ENCODE results near the gene TRIO. TPM values are rescaled to one million over a fixed set of nuclear protein-coding genes. Genes with fewer than 3 reads are reported as not detected.

TRIO gene
- total RNA-seq, 2 experiments from 2014 or later = 4.1 to 6.5 TPM

GRCh38 chr5:14176888-14177287 lies 33.7 kb downstream of the TRIO start:
- Histone ChIP-seq H3K9me3 (ENCODE audit: control insufficient read depth in 1 of 2, insufficient read depth in 1 of 2, low read length in 2 of 2) (no peaks in the 10 kb centered on the region), H3K4me3 (ENCODE audit: low read length) (no peak overlapping the region), H3K36me3 (ENCODE audit: insufficient read depth, low read length) (no peaks in the 10 kb centered on the region), H3K27me3 (ENCODE audit: control insufficient read depth in 1 of 2, insufficient read depth in 2 of 2, low read length in 2 of 2) (no peaks in the 10 kb centered on the region), H3K4me1 (ENCODE audit: insufficient read depth, low read length) (no peaks in the 10 kb centered on the region), H3K27ac (ENCODE audit: low read depth in 1 of 2, low read length in 2 of 2) (no peak overlapping the region)
- DNase-seq (no peak), ATAC-seq (ENCODE audit: poor library complexity) (no peak)
- Mint-ChIP-seq H3K27ac (no peak overlapping the region), H3K4me1 (ENCODE audit: low read depth) (peaks cover 17% of the 10 kb centered on the region), H3K36me3 (ENCODE audit: low read depth) (no peaks in the 10 kb centered on the region), H3K27me3 (peaks cover 22% of the 10 kb centered on the region), H3K4me3 (no peak overlapping the region), H3K9me3 (no peaks in the 10 kb centered on the region)
- intact Hi-C loops (cut with DNase I, micrococcal nuclease) = no loop called here
- POLR2A ChIA-PET = no interaction called here
- CTCF ChIA-PET = no interaction called here
- TF ChIP-seq CTCF (IDR thresholded peaks at IDR 0.05) = no peak

GRCh38 chr5:14177634-14178033 lies 34.5 kb downstream of the TRIO start:
- Histone ChIP-seq H3K36me3 (ENCODE audit: insufficient read depth, low read length) (no peaks in the 10 kb centered on the region), H3K27me3 (ENCODE audit: control insufficient read depth in 1 of 2, insufficient read depth in 2 of 2, low read length in 2 of 2) (no peaks in the 10 kb centered on the region), H3K27ac (ENCODE audit: low read depth in 1 of 2, low read length in 2 of 2) (no peak overlapping the region), H3K4me3 (ENCODE audit: low read length) (no peak overlapping the region), H3K9me3 (ENCODE audit: control insufficient read depth in 1 of 2, insufficient read depth in 1 of 2, low read length in 2 of 2) (no peaks in the 10 kb centered on the region), H3K4me1 (ENCODE audit: insufficient read depth, low read length) (no peaks in the 10 kb centered on the region)
- Mint-ChIP-seq H3K36me3 (ENCODE audit: low read depth) (no peaks in the 10 kb centered on the region), H3K4me3 (no peak overlapping the region), H3K27me3 (peaks cover 17% of the 10 kb centered on the region), H3K4me1 (ENCODE audit: low read depth) (peaks cover 11% of the 10 kb centered on the region), H3K9me3 (no peaks in the 10 kb centered on the region), H3K27ac (no peak overlapping the region)
- POLR2A ChIA-PET = no interaction called here
- CTCF ChIA-PET = no interaction called here
- no peak for TF ChIP-seq CTCF (IDR thresholded peaks at IDR 0.05)
- intact Hi-C loops (cut with DNase I, micrococcal nuclease) = no loop called here
- ATAC-seq (ENCODE audit: poor library complexity) (no peak), DNase-seq (no peak)

GRCh38 chr5:14178091-14178490 lies 34.9 kb downstream of the TRIO start:
- CTCF ChIA-PET = no interaction called here
- H3K4me3 Mint-ChIP-seq = no peak overlapping the region

More at GRCh38 chr5:14178091-14178490, 34.9 kb downstream of the TRIO start:
- H3K9me3 Mint-ChIP-seq = no peaks in the 10 kb centered on the region
- Histone ChIP-seq H3K4me1 (ENCODE audit: insufficient read depth, low read length) (no peaks in the 10 kb centered on the region), H3K27ac (ENCODE audit: low read depth in 1 of 2, low read length in 2 of 2) (no peak overlapping the region), H3K9me3 (ENCODE audit: control insufficient read depth in 1 of 2, insufficient read depth in 1 of 2, low read length in 2 of 2) (no peaks in the 10 kb centered on the region), H3K27me3 (ENCODE audit: control insufficient read depth in 1 of 2, insufficient read depth in 2 of 2, low read length in 2 of 2) (no peaks in the 10 kb centered on the region), H3K4me3 (ENCODE audit: low read length) (no peak overlapping the region), H3K36me3 (ENCODE audit: insufficient read depth, low read length) (no peaks in the 10 kb centered on the region)
- DNase-seq = no peak
- intact Hi-C loops (cut with DNase I, micrococcal nuclease) = no loop called here
- POLR2A ChIA-PET = no interaction called here
- peaks cover 14% of the 10 kb centered on the region for H3K27me3 Mint-ChIP-seq
- no peak for TF ChIP-seq CTCF (IDR thresholded peaks at IDR 0.05)
- H3K27ac Mint-ChIP-seq = no peak overlapping the region
- H3K36me3 Mint-ChIP-seq (ENCODE audit: low read depth) = no peaks in the 10 kb centered on the region
- peaks cover 11% of the 10 kb centered on the region for H3K4me1 Mint-ChIP-seq (ENCODE audit: low read depth)
- ATAC-seq (ENCODE audit: poor library complexity) = no peak
